Endothelial cell of umbilical vein (primary cell): ENCODE data around the gene SNED1.

Experiments used
- CTCF ChIP-seq, 2 donors: IDR thresholded peaks; 1 replicate in 1 of 2; 2 replicates in 1 of 2; pipeline ENCODE4 v1.5.1; 2011; ENCODE audit warnings: low read length in 2 of 2, mild to moderate bottlenecking in 2 of 2, moderate library complexity in 2 of 2, control low read depth in 1 of 2, inconsistent platforms in 1 of 2, low read depth in 1 of 2; ENCODE audit not compliant: insufficient read depth in 1 of 2; ENCODE audit errors: extremely low read depth in 1 of 2
- EZH2 ChIP-seq: IDR thresholded peaks from 2 replicates; pipeline ENCODE4 v1.6.1; 2012; ENCODE audit warnings: borderline replicate concordance, low read depth, mild to moderate bottlenecking, moderate library complexity, low read length, inconsistent platforms; ENCODE audit not compliant: severe bottlenecking
- FOS ChIP-seq: IDR thresholded peaks from 2 replicates; pipeline ENCODE4 v1.6.1; 2011; ENCODE audit warnings: mild to moderate bottlenecking, low read length, moderate library complexity, borderline replicate concordance; ENCODE audit not compliant: insufficient read depth
- POLR2A ChIP-seq: IDR thresholded peaks from 2 replicates; pipeline ENCODE4 v1.6.1; 2012; ENCODE audit warnings: low read depth, mild to moderate bottlenecking, control low read depth, low read length

- no peak for TF ChIP-seq CTCF (IDR thresholded peaks at IDR 0.05; ENCODE audit: extremely low read depth in 1 of 2, insufficient read depth in 1 of 2, low read depth in 1 of 2, low read length in 2 of 2)
- TF ChIP-seq POLR2A: peak; percentile 68
- TF ChIP-seq EZH2: no peak
- TF ChIP-seq FOS: no peak
Observed at GRCh38 chr2:240997856-240998705, at the start of gene SNED1.
